Heart left ventricle (tissue), 13 donors: ENCODE results near the gene PLCD1.

Experiments
- POLR2A ChIP-seq, 2 donors: fragments of 450-650 bp; IDR thresholded peaks; one replicate each; pipeline ENCODE4 v1.6.1; 2017; ENCODE audit warnings: antibody characterized with exemption in 2 of 2, mild to moderate bottlenecking in 2 of 2, moderate library complexity in 2 of 2
- TF ChIP-seq, protein P1 (sequence below), 12 donors: fragments of 200-600 bp; sonication (generic) in 4 of 12; IDR thresholded peaks; one replicate each; pipeline versions ENCODE4 v1.5.0 to v1.8.0; 2018 to 2022; ENCODE audit warnings: antibody characterized with exemption in 12 of 12, mild to moderate bottlenecking in 5 of 12
- donor health status: ischemic (EF 13 %, LVEDD 7.1; RV severe dilation, severe dysfunction).
- donor health status: DM: no; HTN: yes; CAD: no.
- donor health status: DM: no; HTN: no; CAD: no.
- donor health status: ischemic (EF 25% LVEDD 6.9; RV normal size, moderate dysfunction).
- donor health status: ischemic (EF 25% LVEDD 5.7; RV mildly dilated, moderate dysfunction).
- donor health status: ischemic (EF 35%, LVEDD 5.7; RV mildly dilated, moderate dysfunction).
- donor health status: nonischemic (EF 11% LVEDD 7.7; RV severe dilation, severe dysfunction).
- donor health status: DM: yes; HTN: yes; CAD: no.
- donor health status: PGD.
- donor health status: ischemic (EF 29% LVEDD 5.4; RV normal size, mild dysfunction).
- donor health status: nonischemic (EF 23%, LVEDD 6.1; RV moderate dilation, normal function).

DNA sequence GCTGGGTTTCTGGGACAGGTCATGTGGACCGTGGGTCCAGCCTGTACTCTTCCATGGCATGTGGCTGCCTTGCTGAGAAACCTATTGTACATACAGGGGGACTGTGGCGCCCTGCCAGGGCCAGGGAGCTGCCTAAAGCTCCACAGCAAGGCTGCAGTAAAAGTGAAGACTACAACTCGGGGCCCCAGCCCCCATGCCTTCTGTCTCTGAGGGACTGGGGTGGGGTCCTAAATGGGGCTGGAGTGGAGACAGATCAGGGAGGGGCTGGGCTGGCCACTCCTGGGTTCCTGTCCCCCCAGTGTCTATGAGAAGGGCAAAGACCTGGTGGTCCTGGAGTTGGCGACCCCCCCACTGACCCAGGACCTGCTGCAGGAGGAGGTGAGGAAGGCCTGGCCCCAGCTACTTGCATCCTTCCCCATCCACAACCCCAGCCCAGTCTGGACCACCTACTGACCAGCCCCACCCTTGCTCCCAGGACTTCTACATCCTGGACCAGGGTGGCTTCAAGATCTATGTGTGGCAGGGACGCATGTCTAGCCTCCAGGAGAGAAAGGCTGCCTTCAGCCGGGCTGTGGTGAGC, 31.6 kb downstream of the PLCD1 start:
- TF ChIP-seq, protein P1, sequence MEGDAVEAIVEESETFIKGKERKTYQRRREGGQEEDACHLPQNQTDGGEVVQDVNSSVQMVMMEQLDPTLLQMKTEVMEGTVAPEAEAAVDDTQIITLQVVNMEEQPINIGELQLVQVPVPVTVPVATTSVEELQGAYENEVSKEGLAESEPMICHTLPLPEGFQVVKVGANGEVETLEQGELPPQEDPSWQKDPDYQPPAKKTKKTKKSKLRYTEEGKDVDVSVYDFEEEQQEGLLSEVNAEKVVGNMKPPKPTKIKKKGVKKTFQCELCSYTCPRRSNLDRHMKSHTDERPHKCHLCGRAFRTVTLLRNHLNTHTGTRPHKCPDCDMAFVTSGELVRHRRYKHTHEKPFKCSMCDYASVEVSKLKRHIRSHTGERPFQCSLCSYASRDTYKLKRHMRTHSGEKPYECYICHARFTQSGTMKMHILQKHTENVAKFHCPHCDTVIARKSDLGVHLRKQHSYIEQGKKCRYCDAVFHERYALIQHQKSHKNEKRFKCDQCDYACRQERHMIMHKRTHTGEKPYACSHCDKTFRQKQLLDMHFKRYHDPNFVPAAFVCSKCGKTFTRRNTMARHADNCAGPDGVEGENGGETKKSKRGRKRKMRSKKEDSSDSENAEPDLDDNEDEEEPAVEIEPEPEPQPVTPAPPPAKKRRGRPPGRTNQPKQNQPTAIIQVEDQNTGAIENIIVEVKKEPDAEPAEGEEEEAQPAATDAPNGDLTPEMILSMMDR (IDR thresholded peaks at IDR 0.05), result no peak
- TF ChIP-seq POLR2A (IDR thresholded peaks at IDR 0.05), result no peak
